ENCODE measurements around the gene STT3B. TPM values are rescaled to one million over a fixed set of nuclear protein-coding genes. Genes with fewer than 3 reads are reported as not detected.
A peak's percentile ranks its signal among the peaks of the same experiment; 100 is the strongest.

The STT3B gene
- total RNA-seq, 2 experiments from 2014 or later = 199 to 201 TPM

- Mint-ChIP-seq H3K4me1 (peaks cover 83% of the 10 kb centered on the region), H3K9me3 (peaks cover 18% of the 10 kb centered on the region), H3K27ac (no peak overlapping the region), H3K4me3 (no peak overlapping the region), H3K36me3 (ENCODE audit: low read depth) (peaks cover 47% of the 10 kb centered on the region), H3K27me3 (no peaks in the 10 kb centered on the region)
- CTCF ChIA-PET = interaction anchor here (1.3 to 1.4 kb wide), 2 partner anchors 12 to 30 kb away, joined by 4 to 5 read pairs; partner anchors contain the start of gene STT3B
- POLR2A ChIA-PET = interaction anchor here (0.5 to 1.3 kb wide), 3 partner anchors 13 to 211 kb away, joined by 3 to 5 read pairs (median 3); partner anchors contain the start of gene STT3B
- peak; percentile 37 for DNase-seq
Measured at GRCh38 chr3:31562525-31562924, 29.8 kb downstream of the STT3B start.

- peak overlapping the region; percentile 18 for H3K27ac Mint-ChIP-seq
- no peak for DNase-seq
- POLR2A ChIA-PET = interaction anchor here (0.8 to 1.8 kb wide), 3 partner anchors 13 to 32 kb away, joined by 3 to 7 read pairs (median 4); partner anchors contain the start of gene STT3B
- no peaks in the 10 kb centered on the region for H3K27me3 Mint-ChIP-seq
- CTCF ChIA-PET = no interaction called here
- H3K9me3 Mint-ChIP-seq = no peaks in the 10 kb centered on the region
- H3K4me3 Mint-ChIP-seq = no peak overlapping the region
- peaks cover 77% of the 10 kb centered on the region for H3K4me1 Mint-ChIP-seq
- H3K36me3 Mint-ChIP-seq (ENCODE audit: low read depth) = peaks cover 30% of the 10 kb centered on the region
Measured at GRCh38 chr3:31565288-31565687, 32.6 kb downstream of the STT3B start.

GRCh38 chr3:31567036-31567435, 34.3 kb downstream of the STT3B start:
- Mint-ChIP-seq H3K4me3 (no peak overlapping the region), H3K36me3 (ENCODE audit: low read depth) (peaks cover 30% of the 10 kb centered on the region), H3K27ac (no peak overlapping the region), H3K9me3 (no peaks in the 10 kb centered on the region), H3K4me1 (peaks cover 75% of the 10 kb centered on the region), H3K27me3 (no peaks in the 10 kb centered on the region)
- ChIA-PET POLR2A (no interaction called here), CTCF (interaction anchor here (1.0 to 1.3 kb wide), 2 partner anchors 21 to 23 kb away, joined by 3 read pairs; no protein-coding TSS in a partner anchor)
- DNase-seq = no peak

- Mint-ChIP-seq H3K4me3 (no peak overlapping the region), H3K27ac (no peak overlapping the region), H3K27me3 (no peaks in the 10 kb centered on the region), H3K4me1 (peaks cover 60% of the 10 kb centered on the region), H3K36me3 (ENCODE audit: low read depth) (peaks cover 26% of the 10 kb centered on the region), H3K9me3 (no peaks in the 10 kb centered on the region)
- DNase-seq = no peak
- CTCF ChIA-PET = interaction anchor here (0.9 to 2.0 kb wide), 3 partner anchors 11 to 36 kb away, joined by 3 to 4 read pairs (median 4); partner anchors contain the start of gene STT3B
- POLR2A ChIA-PET = interaction anchor here (1.8 kb wide), 1 partner anchor 35 kb away, joined by 11 read pairs; the partner anchor contains the start of gene STT3B
Measured at GRCh38 chr3:31568649-31569048, 35.9 kb downstream of the STT3B start.

- no peak for DNase-seq
- Mint-ChIP-seq H3K27ac (no peak overlapping the region), H3K4me3 (no peak overlapping the region), H3K9me3 (no peaks in the 10 kb centered on the region), H3K36me3 (ENCODE audit: low read depth) (peaks cover 24% of the 10 kb centered on the region), H3K27me3 (no peaks in the 10 kb centered on the region), H3K4me1 (peaks cover 41% of the 10 kb centered on the region)
- ChIA-PET CTCF (no interaction called here), POLR2A (no interaction called here)
Measured at GRCh38 chr3:31571325-31571724, 38.6 kb downstream of the STT3B start.

GRCh38 chr3:31572236-31573004, 39.7 kb downstream of the STT3B start:
- Mint-ChIP-seq H3K4me3 (no peak overlapping the region), H3K27me3 (no peaks in the 10 kb centered on the region), H3K9me3 (no peaks in the 10 kb centered on the region), H3K27ac (no peak overlapping the region), H3K4me1 (peaks cover 35% of the 10 kb centered on the region), H3K36me3 (ENCODE audit: low read depth) (peaks cover 34% of the 10 kb centered on the region)
- POLR2A ChIA-PET = no interaction called here
- DNase-seq = no peak
- CTCF ChIA-PET = interaction anchor here (0.9 kb wide), 1 partner anchor 194 kb away, joined by 3 read pairs; no protein-coding TSS in a partner anchor

GRCh38 chr3:31573036-31573779, 40.5 kb downstream of the STT3B start:
- Mint-ChIP-seq H3K36me3 (ENCODE audit: low read depth) (peaks cover 38% of the 10 kb centered on the region), H3K27ac (no peak overlapping the region), H3K9me3 (no peaks in the 10 kb centered on the region), H3K27me3 (no peaks in the 10 kb centered on the region), H3K4me1 (peaks cover 36% of the 10 kb centered on the region), H3K4me3 (no peak overlapping the region)
- POLR2A ChIA-PET = no interaction called here
- CTCF ChIA-PET = interaction anchor here (0.9 kb wide), 1 partner anchor 193 kb away, joined by 3 read pairs; no protein-coding TSS in a partner anchor
- DNase-seq = no peak

GRCh38 chr3:31575448-31575847, 42.7 kb downstream of the STT3B start:
- CTCF ChIA-PET = no interaction called here
- Mint-ChIP-seq H3K27me3 (no peaks in the 10 kb centered on the region), H3K27ac (no peak overlapping the region), H3K36me3 (ENCODE audit: low read depth) (peaks cover 51% of the 10 kb centered on the region), H3K4me3 (no peak overlapping the region), H3K4me1 (peaks cover 23% of the 10 kb centered on the region), H3K9me3 (no peaks in the 10 kb centered on the region)
- POLR2A ChIA-PET = interaction anchor here (1.5 kb wide), 1 partner anchor 13 kb away, joined by 3 read pairs; no protein-coding TSS in a partner anchor
- DNase-seq = no peak

GRCh38 chr3:31576521-31576920, 43.8 kb downstream of the STT3B start:
- H3K36me3 Mint-ChIP-seq (ENCODE audit: low read depth) = peaks cover 50% of the 10 kb centered on the region
- ChIA-PET POLR2A (interaction anchor here (1.5 kb wide), 1 partner anchor 14 kb away, joined by 3 read pairs; no protein-coding TSS in a partner anchor), CTCF (no interaction called here)
- peaks cover 17% of the 10 kb centered on the region for H3K4me1 Mint-ChIP-seq
- no peak overlapping the region for H3K4me3 Mint-ChIP-seq
- no peak overlapping the region for H3K27ac Mint-ChIP-seq
- no peak for DNase-seq
- no peaks in the 10 kb centered on the region for H3K9me3 Mint-ChIP-seq
- no peaks in the 10 kb centered on the region for H3K27me3 Mint-ChIP-seq

- DNase-seq = no peak
- peaks cover 56% of the 10 kb centered on the region for H3K36me3 Mint-ChIP-seq (ENCODE audit: low read depth)
- H3K27ac Mint-ChIP-seq = no peak overlapping the region
- peaks cover 21% of the 10 kb centered on the region for H3K4me1 Mint-ChIP-seq
- no peaks in the 10 kb centered on the region for H3K27me3 Mint-ChIP-seq
- no peak overlapping the region for H3K4me3 Mint-ChIP-seq
- CTCF ChIA-PET = no interaction called here
- POLR2A ChIA-PET = no interaction called here
- H3K9me3 Mint-ChIP-seq = peaks cover 2% of the 10 kb centered on the region
Measured at GRCh38 chr3:31577232-31577631, 44.5 kb downstream of the STT3B start.

GRCh38 chr3:31579828-31580227, 47.1 kb downstream of the STT3B start:
- peaks cover 75% of the 10 kb centered on the region for H3K36me3 Mint-ChIP-seq (ENCODE audit: low read depth)
- no peak for DNase-seq
- H3K4me3 Mint-ChIP-seq = no peak overlapping the region
- CTCF ChIA-PET = interaction anchor here (0.9 to 1.1 kb wide), 3 partner anchors 11 to 115 kb away, joined by 3 to 4 read pairs (median 3); no protein-coding TSS in a partner anchor
- H3K27ac Mint-ChIP-seq = no peak overlapping the region
- POLR2A ChIA-PET = interaction anchor here (1.0 kb wide), 1 partner anchor 47 kb away, joined by 4 read pairs; the partner anchor contains the start of gene STT3B
- H3K9me3 Mint-ChIP-seq = peaks cover 3% of the 10 kb centered on the region
- H3K27me3 Mint-ChIP-seq = no peaks in the 10 kb centered on the region
- peaks cover 38% of the 10 kb centered on the region for H3K4me1 Mint-ChIP-seq

GRCh38 chr3:31580645-31581044, 47.9 kb downstream of the STT3B start:
- ChIA-PET POLR2A (interaction anchor here (1.0 kb wide), 1 partner anchor 48 kb away, joined by 4 read pairs; the partner anchor contains the start of gene STT3B), CTCF (interaction anchor here (0.9 to 1.1 kb wide), 2 partner anchors 12 to 114 kb away, joined by 3 to 4 read pairs; no protein-coding TSS in a partner anchor)
- Mint-ChIP-seq H3K27ac (no peak overlapping the region), H3K36me3 (ENCODE audit: low read depth) (peaks cover 83% of the 10 kb centered on the region), H3K27me3 (no peaks in the 10 kb centered on the region), H3K4me1 (peaks cover 40% of the 10 kb centered on the region), H3K4me3 (no peak overlapping the region), H3K9me3 (peaks cover 8% of the 10 kb centered on the region)
- no peak for DNase-seq

- Mint-ChIP-seq H3K27ac (no peak overlapping the region), H3K27me3 (no peaks in the 10 kb centered on the region), H3K4me1 (peaks cover 37% of the 10 kb centered on the region), H3K4me3 (no peak overlapping the region), H3K9me3 (peaks cover 12% of the 10 kb centered on the region), H3K36me3 (ENCODE audit: low read depth) (peaks cover 89% of the 10 kb centered on the region)
- POLR2A ChIA-PET = no interaction called here
- DNase-seq = no peak
- CTCF ChIA-PET = no interaction called here
Measured at GRCh38 chr3:31581660-31582059, 48.9 kb downstream of the STT3B start.
